T-helper 2 cell (primary cell): ENCODE measurements around the gene HDAC11.
"Not testable (repeated sequence)": the region's sequence is repeated elsewhere in the genome, so short reads cannot be mapped to it uniquely, and the experiment has no call there.

Experiments used
- DNase-seq, 5 experiments: peaks; one replicate each; pipeline versions ENCODE4 v3.0.0 to v3.0.0-alpha.2; 2012 to 2022

HDAC11 gene

DNA sequence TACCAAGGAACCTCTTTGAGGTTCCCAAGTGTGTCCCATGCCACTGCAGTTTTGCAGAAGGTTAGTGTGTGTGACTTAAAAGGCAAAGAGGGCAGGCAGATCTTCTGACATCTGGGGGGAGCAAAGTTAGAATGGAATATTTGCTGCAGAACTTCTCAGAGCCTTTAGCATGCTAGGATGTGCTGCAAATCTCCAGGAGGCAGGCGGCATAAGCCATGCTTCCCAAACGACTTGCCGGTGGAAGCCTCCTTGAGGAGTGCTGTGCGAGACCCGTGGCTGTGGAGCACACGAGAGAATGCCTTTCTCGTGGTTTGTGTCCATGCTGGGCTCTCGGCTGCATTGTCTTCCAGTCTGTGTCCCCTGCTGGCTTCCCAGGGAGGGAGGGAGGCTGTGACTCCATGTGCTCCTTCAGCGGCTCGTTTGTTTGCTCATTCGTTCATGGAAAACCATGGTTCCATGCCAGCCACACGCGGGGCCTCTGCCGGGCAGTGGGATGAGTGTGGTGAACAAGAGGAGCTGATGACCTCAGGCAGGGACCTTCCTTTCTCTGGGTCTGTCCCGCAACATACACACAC is 13.8 kb downstream of the HDAC11 start:
- no peak for DNase-seq

GRCh38 chr3:13494463-13495350 is 14.6 kb downstream of the HDAC11 start:
- peak in 1 of 5 experiments; percentile 14 for DNase-seq

DNA sequence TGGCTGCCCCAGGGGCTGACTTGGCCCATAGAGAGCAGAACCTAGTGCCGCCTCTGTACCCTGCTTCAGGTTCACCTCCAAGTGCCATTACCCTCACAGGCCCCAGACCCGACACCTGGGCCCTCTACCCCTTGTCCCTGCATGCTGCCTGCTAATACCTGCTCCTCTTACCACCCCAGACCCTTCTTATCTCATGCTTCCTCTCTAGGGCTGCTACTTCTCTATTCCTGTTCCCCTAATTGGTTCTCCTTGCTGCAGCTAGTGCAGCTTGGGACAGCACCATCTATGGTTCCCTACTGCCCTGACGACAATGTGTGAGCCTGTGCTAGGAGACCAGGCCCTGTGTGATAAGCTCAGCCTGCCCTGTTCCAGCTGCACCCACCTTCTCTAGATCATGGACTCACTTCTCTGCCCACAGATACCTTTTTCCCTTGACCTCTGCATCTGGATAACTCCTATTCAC is 15.3 kb downstream of the HDAC11 start:
- no peak for DNase-seq

- peak in 4 of 5 experiments; percentile 33 to 60 (median 44) for DNase-seq
These were observed 16.0 kb downstream of the HDAC11 start for GRCh38 chr3:13495921-13496723.

GRCh38 chr3:13496879-13497278 is 16.8 kb downstream of the HDAC11 start:
- no peak for DNase-seq

GRCh38 chr3:13497386-13497785 is 17.3 kb downstream of the HDAC11 start:
- no peak for DNase-seq

DNA sequence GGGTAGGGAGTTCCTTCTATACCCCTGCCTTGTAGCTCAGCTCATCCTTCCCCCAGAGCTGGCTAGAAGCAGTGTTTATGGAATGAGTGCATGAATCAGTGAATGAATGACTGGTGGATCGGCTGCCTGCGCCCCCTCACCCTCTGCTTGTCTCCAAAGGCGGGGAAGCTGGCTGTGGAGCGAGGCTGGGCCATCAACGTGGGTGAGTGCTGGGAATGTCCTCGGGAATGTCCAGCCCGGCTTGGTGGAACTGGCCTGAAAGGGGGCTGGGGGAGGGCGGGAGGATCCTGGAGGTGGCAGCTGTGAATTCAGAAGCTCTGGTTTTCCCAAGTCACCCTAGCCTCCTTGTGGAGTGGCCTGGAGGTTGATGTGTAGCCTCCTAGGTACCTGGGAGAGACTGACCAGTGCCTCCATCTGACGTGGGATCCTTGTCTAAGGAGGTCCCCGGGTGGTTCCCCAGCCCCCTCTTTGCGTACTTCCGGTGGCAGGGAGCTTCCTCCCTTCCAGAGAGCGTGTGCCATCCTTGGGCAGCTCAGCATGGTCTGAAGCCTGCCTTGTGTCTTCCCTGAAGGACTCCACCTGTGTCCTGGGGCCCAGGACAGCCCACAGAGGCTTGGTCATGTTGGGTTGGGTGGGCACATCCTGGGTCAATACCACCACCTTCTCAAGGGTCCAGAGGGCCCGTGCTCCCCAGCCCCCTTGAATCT is 18.4 kb downstream of the HDAC11 start:
- DNase-seq, result no peak

- not testable (repeated sequence) for DNase-seq
These were observed 19.1 kb downstream of the HDAC11 start for GRCh38 chr3:13499246-13499645.

GRCh38 chr3:13500133-13500885 is 20.2 kb downstream of the HDAC11 start:
- DNase-seq, result no peak

GRCh38 chr3:13501056-13501455 is 20.9 kb downstream of the HDAC11 start:
- DNase-seq, result no peak

- no peak for DNase-seq
These were observed 21.4 kb downstream of the HDAC11 start for GRCh38 chr3:13501521-13501920.

DNA sequence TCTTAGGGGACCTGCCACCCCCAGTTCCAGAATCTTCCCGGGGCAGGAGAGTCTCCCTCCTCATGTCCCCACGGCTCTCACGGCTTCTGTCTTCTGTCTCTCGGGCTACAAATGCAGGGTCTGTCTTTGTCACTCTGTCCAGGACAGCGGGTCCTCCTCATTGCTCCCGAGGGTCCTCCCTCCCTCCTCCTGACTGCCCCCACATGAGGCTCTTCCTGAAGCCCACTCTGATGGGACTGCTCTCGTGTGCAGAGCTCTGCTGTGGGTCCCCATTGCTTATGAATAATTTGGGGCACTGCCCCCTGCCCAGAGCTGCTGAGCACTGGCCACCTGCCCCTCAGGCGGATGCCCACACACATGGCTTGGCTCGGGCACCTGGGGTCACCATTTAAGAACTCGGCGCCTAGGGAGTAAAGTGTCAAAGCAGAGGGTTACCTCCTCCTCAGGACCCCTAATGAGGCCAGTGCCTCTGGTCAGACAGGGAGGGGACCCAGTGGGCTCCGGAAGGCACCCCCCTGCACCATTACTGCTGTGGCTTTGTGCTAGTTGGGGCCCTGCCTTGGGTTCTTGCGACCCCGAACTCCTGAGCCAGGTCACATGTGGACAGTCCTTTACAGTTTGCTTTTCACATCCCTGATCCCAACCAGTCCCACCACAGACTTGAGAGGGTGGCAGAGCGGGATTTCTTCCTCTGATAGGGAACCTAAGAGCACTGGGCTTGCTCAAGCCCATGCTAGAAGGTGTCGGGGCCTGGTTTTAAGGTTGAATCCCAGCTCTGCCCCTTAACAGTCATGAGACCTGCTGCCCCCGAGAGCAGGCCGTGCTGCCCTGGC is 22.1 kb downstream of the HDAC11 start:
- no peak for DNase-seq

DNA sequence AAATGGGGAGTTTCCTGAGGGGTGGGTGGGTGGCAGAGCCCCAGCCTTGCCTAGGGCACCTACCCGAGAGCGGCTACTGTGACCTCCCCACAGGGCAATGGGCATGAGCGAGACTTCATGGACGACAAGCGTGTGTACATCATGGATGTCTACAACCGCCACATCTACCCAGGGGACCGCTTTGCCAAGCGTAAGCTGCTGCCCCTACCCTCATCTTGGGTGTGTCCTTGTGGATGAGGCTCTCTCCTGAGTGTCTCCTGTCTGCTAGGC is 22.6 kb downstream of the HDAC11 start:
- DNase-seq, result no peak

DNA sequence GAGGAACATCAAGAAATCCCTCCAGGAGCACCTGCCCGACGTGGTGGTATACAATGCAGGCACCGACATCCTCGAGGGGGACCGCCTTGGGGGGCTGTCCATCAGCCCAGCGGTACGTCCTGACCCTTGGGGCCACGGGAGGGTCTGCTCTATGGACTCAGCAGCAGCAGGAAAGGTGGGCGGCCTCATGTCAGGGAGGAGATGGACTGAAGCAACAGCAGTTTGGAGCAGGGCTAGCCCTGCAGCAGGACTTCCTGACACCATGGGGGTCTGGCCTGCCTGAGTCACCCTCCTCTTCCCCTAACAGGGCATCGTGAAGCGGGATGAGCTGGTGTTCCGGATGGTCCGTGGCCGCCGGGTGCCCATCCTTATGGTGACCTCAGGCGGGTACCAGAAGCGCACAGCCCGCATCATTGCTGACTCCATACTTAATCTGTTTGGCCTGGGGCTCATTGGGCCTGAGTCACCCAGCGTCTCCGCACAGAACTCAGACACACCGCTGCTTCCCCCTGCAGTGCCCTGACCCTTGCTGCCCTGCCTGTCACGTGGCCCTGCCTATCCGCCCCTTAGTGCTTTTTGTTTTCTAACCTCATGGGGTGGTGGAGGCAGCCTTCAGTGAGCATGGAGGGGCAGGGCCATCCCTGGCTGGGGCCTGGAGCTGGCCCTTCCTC is 24.2 kb downstream of the HDAC11 start:
- no peak for DNase-seq

- DNase-seq, result no peak
These were observed 25.3 kb downstream of the HDAC11 start for GRCh38 chr3:13505147-13506130.

DNA sequence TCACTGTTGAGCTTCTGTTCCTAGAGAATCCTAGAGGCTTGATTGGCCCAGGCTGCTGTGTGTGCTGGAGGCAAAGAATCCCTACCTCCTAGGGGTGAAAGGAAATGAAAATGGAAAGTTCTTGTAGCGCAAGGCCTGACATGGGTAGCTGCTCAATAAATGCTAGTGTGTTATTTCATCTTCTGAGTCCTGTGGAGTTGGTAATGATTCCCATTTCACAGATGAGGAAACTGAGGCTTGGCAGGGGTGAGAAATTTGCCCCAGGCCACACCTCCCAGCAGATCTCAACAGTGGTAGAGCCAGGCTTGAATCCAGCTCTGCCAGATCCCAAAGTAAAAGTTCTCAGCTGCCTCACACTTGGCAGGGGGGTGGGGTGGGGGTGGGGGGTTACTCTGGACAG is 26.1 kb downstream of the HDAC11 start:
- DNase-seq, result no peak

DNA sequence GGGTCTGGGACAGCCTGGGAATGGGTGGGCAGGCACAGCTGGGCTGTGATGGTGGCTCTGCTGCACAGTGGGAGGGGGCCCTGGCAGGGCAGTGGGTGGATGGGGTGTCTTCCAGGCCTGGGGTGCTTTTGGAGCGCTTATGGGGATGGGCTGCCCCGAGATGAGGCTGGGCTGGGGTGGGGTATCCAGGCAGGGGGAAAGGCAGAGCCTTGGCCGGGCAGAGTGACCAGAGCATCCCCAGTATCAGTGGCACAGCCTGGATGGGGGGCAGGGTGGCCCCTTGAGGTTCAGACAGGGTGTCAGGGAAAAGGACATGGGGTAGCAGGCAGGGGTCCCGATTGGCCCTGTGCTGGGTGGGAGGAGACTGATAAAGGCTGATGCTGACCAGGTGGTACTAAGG is 26.6 kb downstream of the HDAC11 start:
- no peak for DNase-seq

DNA sequence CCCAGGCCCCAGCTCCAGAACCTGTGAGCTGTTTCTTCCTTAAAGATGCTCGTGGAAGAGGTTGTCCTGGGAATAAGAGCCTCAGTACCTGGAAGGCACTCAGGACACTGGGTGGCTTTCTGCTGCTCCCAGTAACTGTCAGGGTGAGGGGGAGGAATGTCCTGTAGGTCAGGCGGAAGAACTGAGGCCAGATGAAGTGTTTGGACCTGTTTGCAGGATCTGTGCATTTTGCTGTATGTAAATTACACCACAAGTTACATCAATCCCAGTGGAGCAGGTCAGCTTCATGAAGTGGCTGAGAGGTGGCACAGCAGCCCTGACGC is 27.1 kb downstream of the HDAC11 start:
- DNase-seq, result no peak

- DNase-seq, result no peak
These were observed 27.6 kb downstream of the HDAC11 start for GRCh38 chr3:13507570-13508339.
